H1 (cell line): ENCODE results near the gene STARD9. TPM values are rescaled to one million over a fixed set of nuclear protein-coding genes. Genes with fewer than 3 reads are reported as not detected.

Source experiments
- CTCF ChIA-PET: fragments of 300-600 bp; sonication (Branson Sonifier 250); formaldehyde crosslinking; loops from one replicate; lab custom pipeline; 2021; ENCODE audit not compliant: partially characterized antibody; lab: Charles Lee
- POLR2A ChIA-PET: fragments of 300-600 bp; sonication (Branson Sonifier 250); formaldehyde crosslinking; loops from one replicate; lab custom pipeline; 2021; ENCODE audit warnings: inconsistent platforms; ENCODE audit not compliant: partially characterized antibody; lab: Charles Lee
- DNase-seq, 2 experiments: peaks; one replicate each; pipeline versions ENCODE4 v3.0.0 to v3.0.0-alpha.2; 2010 to 2022; ENCODE audit warnings: low spot score in 2 of 2, low read depth in 1 of 2, mixed read lengths in 1 of 2
- FAIRE-seq: peaks from 2 replicates; lab custom pipeline; 2011; peaks lifted over from hg19 to GRCh38; lab: Jason Lieb, UNC
- H2AFZ ChIP-seq: 2 replicates; pipeline ENCODE4 v1.8.1; 2012; ENCODE audit warnings: low read length, inconsistent platforms
- H2AK5ac ChIP-seq: 2 replicates; pipeline ENCODE4 v1.6.1; 2013; ENCODE audit warnings: low read depth, low read length
- H2BK120ac ChIP-seq: replicated peaks from 2 replicates; pipeline ENCODE3; 2013; ENCODE audit warnings: low read depth, low read length, inconsistent platforms
- H2BK12ac ChIP-seq: 2 replicates; pipeline ENCODE4 v1.6.1; 2013; ENCODE audit warnings: low read depth, low read length
- H2BK15ac ChIP-seq: 2 replicates; pipeline ENCODE4 v1.6.1; 2013; ENCODE audit warnings: low read length
- H2BK20ac ChIP-seq: 2 replicates; pipeline ENCODE4 v1.6.1; 2013; ENCODE audit warnings: low read length
- H2BK5ac ChIP-seq: 2 replicates; pipeline ENCODE4 v1.6.1; 2013; ENCODE audit warnings: low read depth, low read length
- H3K14ac ChIP-seq: 2 replicates; pipeline ENCODE4 v1.6.1; 2013; ENCODE audit warnings: inconsistent platforms; ENCODE audit not compliant: insufficient read length
- H3K18ac ChIP-seq: 2 replicates; pipeline ENCODE4 v1.6.1; 2013; ENCODE audit warnings: low read length; ENCODE audit errors: extremely low read depth
- H3K23ac ChIP-seq: 2 replicates; pipeline ENCODE4 v1.6.1; 2013; ENCODE audit warnings: inconsistent platforms; ENCODE audit not compliant: insufficient read length
- H3K23me2 ChIP-seq: 2 replicates; pipeline ENCODE4 v1.6.1; 2013; ENCODE audit warnings: low read depth, low read length
- H3K27ac ChIP-seq: 2 replicates; pipeline ENCODE4 v1.6.1; 2011; ENCODE audit warnings: low read depth, low read length, inconsistent platforms
- H3K27me3 ChIP-seq, 4 experiments: replicated peaks in 1 of 4; 1 replicate in 1 of 4; 2 replicates in 3 of 4; pipeline versions ENCODE4 v1.6.1 to v1.8.1; 2011 to 2013; ENCODE audit warnings: low read length in 3 of 4, mild to moderate bottlenecking in 3 of 4, inconsistent platforms in 2 of 4, mixed read lengths in 2 of 4, moderate library complexity in 1 of 4; ENCODE audit not compliant: control insufficient read depth in 3 of 4, insufficient read depth in 3 of 4; ENCODE audit errors: extremely low read depth in 1 of 4
- H3K36me3 ChIP-seq, 4 experiments: 2 replicates each; pipeline versions ENCODE4 v1.6.1 to v1.8.1; 2011 to 2013; ENCODE audit warnings: mild to moderate bottlenecking in 4 of 4, low read length in 3 of 4, moderate library complexity in 2 of 4, control low read depth in 1 of 4, inconsistent platforms in 1 of 4; ENCODE audit not compliant: insufficient read depth in 4 of 4, control insufficient read depth in 2 of 4
- H3K4ac ChIP-seq: replicated peaks from 2 replicates; pipeline ENCODE3; 2013; ENCODE audit warnings: low read length, low read depth, mixed read lengths, inconsistent platforms; ENCODE audit not compliant: insufficient read length
- H3K4me1 ChIP-seq, 4 experiments: replicated peaks in 1 of 4; 1 replicate in 1 of 4; 2 replicates in 3 of 4; pipeline versions ENCODE4 v1.6.1 to v1.8.1; 2011 to 2013; ENCODE audit warnings: low read length in 3 of 4, inconsistent platforms in 2 of 4, mixed read lengths in 1 of 4; ENCODE audit not compliant: insufficient read depth in 4 of 4, control insufficient read depth in 3 of 4
- H3K4me2 ChIP-seq, 2 experiments: 2 replicates each; pipeline versions ENCODE4 v1.6.1 to v1.8.1; 2011 to 2013; ENCODE audit warnings: low read depth in 2 of 2, low read length in 2 of 2, control low read depth in 1 of 2, inconsistent platforms in 1 of 2, mild to moderate bottlenecking in 1 of 2; ENCODE audit not compliant: insufficient read depth in 1 of 2
- H3K4me3 ChIP-seq, 4 experiments: fragments of 200-600, 300-600 bp in 1 of 4; sonication (generic), shearing (Covaris generic), sonication (Bioruptor Twin) in 1 of 4; 2 replicates each; pipeline versions ENCODE4 v1.5.1 to v1.8.1; 2011 to 2016; ENCODE audit warnings: low read length in 4 of 4, low read depth in 3 of 4, control low read depth in 2 of 4, inconsistent platforms in 2 of 4, mild to moderate bottlenecking in 2 of 4, mixed read lengths in 1 of 4, moderate library complexity in 1 of 4; ENCODE audit not compliant: insufficient read depth in 2 of 4; ENCODE audit errors: extremely low read depth in 1 of 4
- H3K56ac ChIP-seq: replicated peaks from 2 replicates; pipeline ENCODE3; 2013; ENCODE audit warnings: low read depth, mild to moderate bottlenecking, mixed read lengths, low read length, inconsistent platforms; ENCODE audit not compliant: insufficient read length
- H3K79me1 ChIP-seq: 2 replicates; pipeline ENCODE4 v1.6.1; 2013; ENCODE audit warnings: low read depth, low read length, control low read depth
- H3K79me2 ChIP-seq, 2 experiments: 2 replicates each; pipeline versions ENCODE4 v1.6.1 to v1.8.1; 2012 to 2013; ENCODE audit warnings: low read length in 2 of 2, mild to moderate bottlenecking in 2 of 2, inconsistent platforms in 1 of 2; ENCODE audit not compliant: insufficient read depth in 2 of 2, control insufficient read depth in 1 of 2
- H3K9ac ChIP-seq, 4 experiments: replicated peaks in 1 of 4; 1 replicate in 1 of 4; 2 replicates in 3 of 4; pipeline versions ENCODE4 v1.6.1 to v1.8.1; 2011 to 2013; ENCODE audit warnings: low read depth in 3 of 4, low read length in 3 of 4, control low read depth in 2 of 4, mild to moderate bottlenecking in 2 of 4, moderate library complexity in 2 of 4, inconsistent platforms in 1 of 4; ENCODE audit errors: extremely low read depth in 1 of 4
- H3K9me3 ChIP-seq, 2 experiments: 2 replicates each; pipeline versions ENCODE4 v1.6.1 to v1.8.1; 2012 to 2013; ENCODE audit warnings: mild to moderate bottlenecking in 2 of 2, moderate library complexity in 2 of 2, control low read depth in 1 of 2, inconsistent platforms in 1 of 2, low read depth in 1 of 2, low read length in 1 of 2, mixed read lengths in 1 of 2; ENCODE audit not compliant: insufficient read depth in 2 of 2
- H4K20me1 ChIP-seq, 2 experiments: replicated peaks in 1 of 2; 2 replicates each; pipeline versions ENCODE3 to v1.8.1; 2011 to 2013; ENCODE audit warnings: inconsistent platforms in 2 of 2, low read length in 2 of 2, mild to moderate bottlenecking in 1 of 2; ENCODE audit not compliant: insufficient read depth in 2 of 2, control insufficient read depth in 1 of 2
- H4K5ac ChIP-seq: 2 replicates; pipeline ENCODE4 v1.6.1; 2013; ENCODE audit warnings: low read length, low read depth, mixed read lengths, inconsistent platforms; ENCODE audit not compliant: insufficient read length
- H4K8ac ChIP-seq: 2 replicates; pipeline ENCODE4 v1.8.0; 2013; ENCODE audit warnings: mild to moderate bottlenecking, moderate library complexity, low read length, inconsistent platforms; ENCODE audit not compliant: insufficient read depth; ENCODE audit errors: extremely low read depth
- H4K91ac ChIP-seq: replicated peaks from 2 replicates; pipeline ENCODE3; 2013; ENCODE audit warnings: low read length, mixed read lengths, inconsistent platforms; ENCODE audit not compliant: insufficient read length
- BCL11A ChIP-seq, 2 experiments: IDR thresholded peaks; one replicate each; pipeline ENCODE4 v1.6.1; 2011; ENCODE audit warnings: low read depth in 2 of 2, low read length in 2 of 2, mild to moderate bottlenecking in 2 of 2
- CTCF ChIP-seq, 3 experiments: IDR thresholded peaks; 1 replicate in 2 of 3; 2 replicates in 1 of 3; pipeline versions ENCODE4 v1.5.1 to v1.6.1; 2011; ENCODE audit warnings: low read length in 3 of 3, mild to moderate bottlenecking in 3 of 3, inconsistent platforms in 2 of 3, low read depth in 1 of 3, moderate library complexity in 1 of 3; ENCODE audit not compliant: insufficient read depth in 1 of 3; ENCODE audit errors: control extremely low read depth in 1 of 3
- E2F6 ChIP-seq: IDR thresholded peaks from 2 replicates; pipeline ENCODE4 v1.6.1; 2012; ENCODE audit warnings: inconsistent platforms
- GTF2F1 ChIP-seq: IDR thresholded peaks from 2 replicates; pipeline ENCODE4 v1.6.1; 2012; ENCODE audit warnings: low read depth, low read length, improper control_type of control experiment, borderline replicate concordance
- JUND ChIP-seq: IDR thresholded peaks from 2 replicates; pipeline ENCODE4 v1.6.1; 2011; ENCODE audit warnings: mild to moderate bottlenecking, improper control_type of control experiment, low read length
- RAD21 ChIP-seq, 2 experiments: IDR thresholded peaks in 1 of 2; conservative IDR thresholded peaks in 1 of 2; 2 replicates each; pipeline ENCODE4 v1.6.1; 2011; ENCODE audit warnings: low read depth in 2 of 2, low read length in 2 of 2, improper control_type of control experiment in 1 of 2, inconsistent platforms in 1 of 2, mild to moderate bottlenecking in 1 of 2, moderate library complexity in 1 of 2
- SIN3A ChIP-seq, 2 experiments: IDR thresholded peaks in 1 of 2; conservative IDR thresholded peaks in 1 of 2; 2 replicates each; pipeline ENCODE4 v1.6.1; 2011 to 2012; ENCODE audit warnings: low read length in 2 of 2, improper control_type of control experiment in 1 of 2, low read depth in 1 of 2, mild to moderate bottlenecking in 1 of 2
- TEAD4 ChIP-seq: IDR thresholded peaks from 2 replicates; pipeline ENCODE4 v1.6.1; 2012; ENCODE audit warnings: low read depth, low read length, inconsistent platforms, mixed read lengths
- WGBS, 2 experiments: shearing (Covaris generic) in 1 of 2; methylation state at CpG; one replicate each; pipeline versions ENCODE4 v1.1.6 to v1.1.7; 2013 to 2015; ENCODE audit warnings: low lambda C conversion rate in 2 of 2, mixed read lengths in 2 of 2, inconsistent platforms in 1 of 2, low coverage in 1 of 2, missing lambda C conversion rate in 1 of 2; ENCODE audit not compliant: insufficient replicate concordance in 2 of 2, insufficient coverage in 1 of 2, insufficient read length in 1 of 2; ENCODE audit errors: extremely low coverage in 1 of 2, missing lambda C conversion rate in 1 of 2; 5-methylcytosine and 5-hydroxymethylcytosine counted together
- polyA plus RNA-seq, 7 experiments: library from polyadenylated mRNA; depleted of rRNA in 3 of 7; stranded (reverse) in 5 of 7; unstranded in 2 of 7; fragments of >200 nt in 5 of 7; fragments of 200-250 nt in 2 of 7; gene quantifications; 1 replicate in 5 of 7; 2 replicates in 1 of 7; 4 replicates in 1 of 7; pipeline versions ENCODE4 v1.2.1 to v1.2.3, GENCODE V29; 2011 to 2013; ENCODE audit warnings: missing spikeins in 2 of 7, mixed read lengths in 2 of 7
- total RNA-seq: library from RNA; stranded (reverse); fragmentation: NEBNext Ultra II Directional; extraction: Animal tissue kit (Norgen Biotek cat#: 25700); gene quantifications from 2 replicates; pipeline ENCODE4 v1.2.1, GENCODE V29; 2021

The STARD9 gene
- total and polyA plus RNA-seq, 2 of the 8 experiments (the other 6 are each of a cell fraction or from before 2014, with no cell fraction given), result 2.8 to 7.0 TPM

GRCh38 chr15:42704492-42704926 is 129.1 kb downstream of the STARD9 start:
- H3K9ac ChIP-seq, result no peak overlapping the region
- no peak overlapping the region for H2AK5ac ChIP-seq
- DNase-seq, result peak; percentile 25 to 70
- no peaks in the 10 kb centered on the region for H3K4me1 ChIP-seq
- H2BK20ac ChIP-seq, result no peak overlapping the region
- peaks cover 0 to 2% of the 10 kb centered on the region in 2 experiments for H4K20me1 ChIP-seq
- no peaks in the 10 kb centered on the region for H3K23me2 ChIP-seq
- no peak overlapping the region for H3K56ac ChIP-seq
- FAIRE-seq, result peak; percentile 79
- no peak overlapping the region for H2BK120ac ChIP-seq
- TF ChIP-seq SIN3A (conservative IDR thresholded peaks at IDR 0.05 in 1 of 2, IDR thresholded peaks at IDR 0.05 in 1 of 2; ENCODE audit: low read depth in 1 of 2, low read length in 2 of 2) (no peak), RAD21 (IDR thresholded peaks at IDR 0.05 in 1 of 2, conservative IDR thresholded peaks at IDR 0.05 in 1 of 2; ENCODE audit: low read depth in 2 of 2, low read length in 2 of 2) (peak; percentile 96 to 99), E2F6 (no peak), TEAD4 (no peak), GTF2F1 (no peak), BCL11A (IDR thresholded peaks at IDR 0.05; ENCODE audit: low read depth in 2 of 2, low read length in 2 of 2) (no peak), JUND (no peak), CTCF (IDR thresholded peaks at IDR 0.05; ENCODE audit: control extremely low read depth in 1 of 3, insufficient read depth in 1 of 3, low read depth in 1 of 3, low read length in 3 of 3) (peak; percentile 57 to 90 (median 90))
- no peaks in the 10 kb centered on the region for H3K9me3 ChIP-seq
- no peak overlapping the region for H4K8ac ChIP-seq
- no peak overlapping the region for H2BK5ac ChIP-seq
- H4K5ac ChIP-seq, result no peak overlapping the region
- no peaks in the 10 kb centered on the region for H3K79me2 ChIP-seq
- H3K14ac ChIP-seq, result no peak overlapping the region
- H3K23ac ChIP-seq, result no peak overlapping the region
- CTCF ChIA-PET, result interaction anchor here (0.5 to 4.7 kb wide), 14 partner anchors 9 to 576 kb away, joined by 3 to 31 read pairs (median 4); partner anchors contain the start of gene CDAN1
- POLR2A ChIA-PET, result no interaction called here
- H2BK12ac ChIP-seq, result no peak overlapping the region
- WGBS, 2 experiments, result 63% methylated on average over 4 of the region's 4 CpGs; no CpG with 5 or more reads in 1 of the 2 experiments
- no peaks in the 10 kb centered on the region for H3K79me1 ChIP-seq
- H2AFZ ChIP-seq, result no peak overlapping the region
- H4K91ac ChIP-seq, result no peak overlapping the region
- no peak overlapping the region for H3K18ac ChIP-seq
- H3K27ac ChIP-seq, result no peak overlapping the region
- H3K27me3 ChIP-seq, result no peaks in the 10 kb centered on the region
- no peaks in the 10 kb centered on the region for H3K36me3 ChIP-seq
- H3K4me2 ChIP-seq, result no peak overlapping the region
- H3K4ac ChIP-seq, result no peak overlapping the region
- no peak overlapping the region for H2BK15ac ChIP-seq
- H3K4me3 ChIP-seq, result no peak overlapping the region
